Right lobe of liver (tissue), 6 donors: Measurements from ENCODE around the gene CHST1. TPM values are rescaled to one million over a fixed set of nuclear protein-coding genes. Genes with fewer than 3 reads are reported as not detected.

Experiments
- ATAC-seq, 4 donors: fragments of 200-7000 bp; cut with Tn5 transposase; one replicate each; pipeline ENCODE4 v1.9.1; 2020; ENCODE audit warnings: mild to moderate bottlenecking in 4 of 4, moderate library complexity in 4 of 4
- DNase-seq, 3 donors: peaks; one replicate each; pipeline ENCODE4 v3.0.0-alpha.2; 2020
- H3K27ac ChIP-seq, 3 donors: fragments of 200-600 bp; one replicate each; pipeline ENCODE4 v1.8.0; 2022
- H3K27me3 ChIP-seq, 2 donors: fragments of 200-600 bp; one replicate each; pipeline ENCODE4 v1.8.0; 2022
- H3K36me3 ChIP-seq, 4 donors: fragments of 200-600 bp; sonication (generic) in 1 of 4; one replicate each; pipeline versions ENCODE4 v1.5.1 to v1.8.0; 2017 to 2022; ENCODE audit warnings: control low read depth in 1 of 4
- H3K4me1 ChIP-seq, 4 donors: fragments of 200-600 bp; sonication (generic) in 1 of 4; one replicate each; pipeline versions ENCODE4 v1.5.1 to v1.8.0; 2017 to 2022; ENCODE audit warnings: control low read depth in 1 of 4
- H3K4me3 ChIP-seq, 3 donors: fragments of 200-600 bp; one replicate each; pipeline ENCODE4 v1.8.0; 2022
- H3K9me3 ChIP-seq, 4 donors: fragments of 200-600 bp; sonication (generic) in 1 of 4; one replicate each; pipeline versions ENCODE4 v1.5.1 to v1.8.0; 2017 to 2022; ENCODE audit warnings: control low read depth in 1 of 4
- CTCF ChIP-seq, 4 donors: fragments of 200-600 bp in 3 of 4; fragments of 450-650 bp in 1 of 4; IDR thresholded peaks; one replicate each; pipeline versions ENCODE4 v1.5.1 to v1.8.0; 2016 to 2022; ENCODE audit warnings: antibody characterized with exemption in 4 of 4, mild to moderate bottlenecking in 2 of 4
- POLR2A ChIP-seq: fragments of 450-650 bp; IDR thresholded peaks from one replicate; pipeline ENCODE4 v1.6.1; 2017; ENCODE audit warnings: antibody characterized with exemption, mild to moderate bottlenecking
- WGBS: methylation state at CpG from one replicate; pipeline ENCODE4 v1.1.6; 2018; ENCODE audit warnings: low coverage, low lambda C conversion rate; ENCODE audit not compliant: insufficient coverage; ENCODE audit errors: missing lambda C conversion rate; 5-methylcytosine and 5-hydroxymethylcytosine counted together
- intact Hi-C, 2 donors: fragments of 100-400 bp; cut with DNase I; formaldehyde crosslinking; loops; one replicate each; pipeline versions ENCODE4 v1.11.2 to v1.14.1; 2022
- total RNA-seq, 6 experiments: library from RNA; depleted of rRNA in 2 of 6; stranded (reverse); fragments of >200 nt in 2 of 6; fragmentation: NEBNext Ultra II Directional in 3 of 6; extraction: Animal tissue kit (Norgen Biotek cat#: 25700) in 3 of 6; gene quantifications; one replicate each; pipeline versions ENCODE4 v1.1.0 to v1.2.4, GENCODE V29; 2016 to 2023
- donor health status: DM: no; HTN: yes; CAD: no.
- donor health status: DM: no; HTN: no; CAD: no.
- donor health status: DM: no; HTN: no; CAD: no.
- donor health status: DM: no; HTN: yes; CAD: no.
- donor health status: DM: no; HTN: yes; CAD: no.

CHST1 gene
- total RNA-seq, 6 experiments from 2014 or later = 0.49 to 1.6 (median 0.92) TPM

DNA sequence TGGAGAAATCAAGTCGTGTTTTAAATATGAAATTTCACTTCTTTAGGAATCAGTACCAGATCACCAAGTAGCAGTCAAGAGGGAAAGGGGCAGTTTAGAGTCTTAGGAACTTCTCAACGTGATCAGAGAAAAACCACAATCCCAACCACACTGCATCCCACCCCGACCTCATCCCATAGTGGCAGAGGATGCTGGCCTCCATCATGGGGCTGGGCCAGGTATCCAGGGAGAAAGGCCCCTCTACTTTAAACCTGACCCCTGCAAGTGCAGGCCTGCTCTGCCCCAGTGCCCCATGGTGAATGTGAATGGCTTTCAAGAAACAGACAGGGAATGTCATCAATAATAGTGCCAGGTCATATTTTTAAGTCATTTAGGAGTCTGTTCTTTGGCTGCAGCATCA lies 12.1 kb downstream of the CHST1 start:
- H3K27ac ChIP-seq = no peak overlapping the region
- peaks cover 0 to 4% (median 0%) of the 10 kb centered on the region in 4 donors for H3K4me1 ChIP-seq
- TF ChIP-seq CTCF (IDR thresholded peaks at IDR 0.05) (no peak), POLR2A (no peak)
- WGBS = 55% methylated on average over 3 of the region's 3 CpGs
- no peaks in the 10 kb centered on the region for H3K36me3 ChIP-seq
- no peaks in the 10 kb centered on the region for H3K9me3 ChIP-seq
- intact Hi-C loops = loop anchor here (10.0 kb wide), 1 partner anchor 278 kb away; no protein-coding TSS in a partner anchor
- ATAC-seq = no peak
- H3K27me3 ChIP-seq = no peaks in the 10 kb centered on the region
- no peak overlapping the region for H3K4me3 ChIP-seq
- peak in 1 of 3 donors; percentile 21 for DNase-seq

- WGBS = 74% methylated on average over 4 of the region's 6 CpGs
- intact Hi-C loops = loop anchor here (10.0 kb wide), 1 partner anchor 278 kb away; no protein-coding TSS in a partner anchor
- peaks cover 0 to 4% (median 0%) of the 10 kb centered on the region in 4 donors for H3K4me1 ChIP-seq
- ATAC-seq = no peak
- no peaks in the 10 kb centered on the region for H3K36me3 ChIP-seq
- H3K27me3 ChIP-seq = no peaks in the 10 kb centered on the region
- H3K9me3 ChIP-seq = no peaks in the 10 kb centered on the region
- no peak overlapping the region for H3K4me3 ChIP-seq
- TF ChIP-seq CTCF (IDR thresholded peaks at IDR 0.05) (no peak), POLR2A (no peak)
- DNase-seq = peak in 1 of 3 donors; percentile 23
- H3K27ac ChIP-seq = no peak overlapping the region
Measured at GRCh38 chr11:45652781-45653180, 12.6 kb downstream of the CHST1 start.

DNA sequence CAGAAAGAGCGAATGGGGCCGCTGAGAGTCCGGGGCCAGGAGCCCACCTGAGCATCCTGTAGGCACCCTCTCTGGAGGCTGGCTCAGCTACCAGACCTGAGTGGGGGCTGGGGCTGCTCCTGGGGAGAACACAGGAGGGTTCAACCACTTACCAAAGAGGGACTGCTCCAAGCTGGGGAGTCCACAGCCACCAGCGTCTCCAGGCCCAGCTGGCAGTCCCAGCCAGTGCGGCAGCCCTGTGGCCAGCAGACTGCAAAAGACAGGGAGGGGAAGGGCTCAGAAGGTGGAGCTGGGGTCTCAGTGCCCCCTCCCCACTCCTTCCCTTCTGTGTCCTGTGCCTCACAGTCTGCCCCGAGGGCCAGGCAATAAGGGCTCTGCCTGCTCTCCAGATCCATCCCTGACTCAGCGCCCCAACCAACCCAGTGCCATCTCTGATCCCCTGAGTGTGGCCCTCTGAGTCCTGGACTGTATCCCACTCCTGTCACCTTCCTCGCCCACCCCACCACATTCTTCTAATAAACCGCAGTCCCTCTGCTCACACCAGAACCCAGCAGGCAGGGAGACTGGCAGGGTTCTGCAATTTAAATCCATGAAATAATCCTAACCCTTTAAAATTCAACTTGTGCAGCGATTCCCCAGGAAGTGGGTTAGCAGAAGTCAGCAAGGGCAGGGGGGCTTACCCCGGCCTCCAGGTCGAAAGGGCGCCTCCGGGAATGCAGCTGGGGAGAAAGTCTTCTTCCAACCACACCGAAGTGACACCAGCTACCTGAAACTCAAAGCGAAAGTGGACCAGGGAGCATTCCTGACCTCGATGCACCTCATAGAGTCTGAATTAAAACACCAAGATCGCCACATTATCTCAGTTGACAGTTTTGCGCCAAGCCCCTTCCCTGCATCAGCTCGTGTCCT lies 13.3 kb downstream of the CHST1 start:
- ATAC-seq = no peak
- WGBS = 53% methylated on average over 13 of the region's 20 CpGs
- Histone ChIP-seq H3K27ac (no peak overlapping the region), H3K4me1 (peaks cover 0 to 4% (median 0%) of the 10 kb centered on the region in 4 donors), H3K4me3 (no peak overlapping the region), H3K36me3 (no peaks in the 10 kb centered on the region), H3K27me3 (no peaks in the 10 kb centered on the region), H3K9me3 (no peaks in the 10 kb centered on the region)
- intact Hi-C loops = loop anchor here (10.0 kb wide), 1 partner anchor 277 kb away; no protein-coding TSS in a partner anchor
- peak in 1 of 3 donors; percentile 30 for DNase-seq
- no peak for TF ChIP-seq CTCF (IDR thresholded peaks at IDR 0.05)
- no peak for TF ChIP-seq POLR2A

DNA sequence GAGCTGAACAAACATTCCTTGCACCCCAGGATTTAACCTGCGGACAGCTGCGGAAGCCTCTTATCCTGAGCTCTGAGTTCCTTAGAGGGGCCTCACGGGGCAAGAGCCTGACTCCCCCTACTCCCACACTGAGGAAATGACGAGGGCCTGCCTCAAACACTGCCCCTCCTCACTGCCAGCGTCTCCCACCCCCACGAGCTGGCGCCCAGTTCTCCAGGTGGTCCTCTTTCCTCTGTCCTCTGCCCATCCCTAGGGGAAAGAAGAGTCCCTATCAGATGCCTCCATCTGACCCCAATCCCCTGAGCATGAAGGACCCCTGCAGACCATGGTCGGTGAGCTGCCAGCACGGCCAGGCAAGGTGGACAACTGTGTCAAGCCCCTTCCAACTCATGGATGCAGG lies 14.3 kb downstream of the CHST1 start:
- TF ChIP-seq POLR2A = no peak
- TF ChIP-seq CTCF (IDR thresholded peaks at IDR 0.05) = no peak
- no CpG with 5 or more reads among the region's 9 CpGs for WGBS
- no peaks in the 10 kb centered on the region for H3K36me3 ChIP-seq
- intact Hi-C loops = loop anchor here (10.0 kb wide), 1 partner anchor 276 kb away; no protein-coding TSS in a partner anchor
- no peaks in the 10 kb centered on the region for H3K27me3 ChIP-seq
- H3K27ac ChIP-seq = no peak overlapping the region
- ATAC-seq (no peak), DNase-seq (no peak)
- no peaks in the 10 kb centered on the region for H3K9me3 ChIP-seq
- H3K4me3 ChIP-seq = no peak overlapping the region
- peaks cover 0 to 4% (median 0%) of the 10 kb centered on the region in 4 donors for H3K4me1 ChIP-seq
